Mesenchymal stem cell (in vitro differentiated cells and primary cell): ENCODE results near the gene CEP63.

Experiments
- DNase-seq: peaks from one replicate; pipeline ENCODE4 v3.0.0-alpha.2; 2013
- H2AFZ ChIP-seq: one replicate; pipeline ENCODE4 v1.6.1; 2013; ENCODE audit warnings: low read depth, mild to moderate bottlenecking, control low read depth, inconsistent platforms, low read length, moderate library complexity
- H2AK5ac ChIP-seq: 2 replicates; pipeline ENCODE4 v1.6.1; 2013; ENCODE audit warnings: low read length, moderate library complexity, mild to moderate bottlenecking, inconsistent platforms; ENCODE audit not compliant: severe bottlenecking
- H2BK120ac ChIP-seq: one replicate; pipeline ENCODE4 v1.6.1; 2013; ENCODE audit warnings: low read depth, mild to moderate bottlenecking, inconsistent platforms, low read length, moderate library complexity
- H2BK12ac ChIP-seq, 2 experiments: one replicate each; pipeline ENCODE4 v1.6.1; 2013; ENCODE audit warnings: inconsistent platforms in 2 of 2, low read length in 2 of 2, mild to moderate bottlenecking in 2 of 2, moderate library complexity in 2 of 2, control low read depth in 1 of 2
- H2BK15ac ChIP-seq: one replicate; pipeline ENCODE4 v1.6.1; 2013; ENCODE audit warnings: mild to moderate bottlenecking, low read depth, inconsistent platforms; ENCODE audit not compliant: poor library complexity, severe bottlenecking
- H2BK5ac ChIP-seq: 2 replicates; pipeline ENCODE4 v1.6.1; 2013; ENCODE audit warnings: low read depth, mild to moderate bottlenecking, low read length, control low read depth, inconsistent platforms; ENCODE audit not compliant: poor library complexity, severe bottlenecking
- H3K14ac ChIP-seq, 2 experiments: one replicate each; pipeline ENCODE4 v1.6.1; 2013; ENCODE audit warnings: inconsistent platforms in 2 of 2, low read length in 2 of 2, control low read depth in 1 of 2, mild to moderate bottlenecking in 1 of 2, moderate library complexity in 1 of 2
- H3K18ac ChIP-seq, 2 experiments: one replicate each; pipeline ENCODE4 v1.6.1; 2013; ENCODE audit warnings: inconsistent platforms in 2 of 2, low read length in 2 of 2, control low read depth in 1 of 2, low read depth in 1 of 2, mild to moderate bottlenecking in 1 of 2
- H3K23ac ChIP-seq, 2 experiments: one replicate each; pipeline ENCODE4 v1.6.1; 2013; ENCODE audit warnings: inconsistent platforms in 2 of 2, low read length in 2 of 2, mild to moderate bottlenecking in 2 of 2, moderate library complexity in 2 of 2, control low read depth in 1 of 2
- H3K27ac ChIP-seq: 2 replicates; pipeline ENCODE4 v1.5.1; 2013; ENCODE audit warnings: mild to moderate bottlenecking, moderate library complexity, low read length, control low read depth, inconsistent platforms; ENCODE audit not compliant: poor library complexity, severe bottlenecking
- H3K27me3 ChIP-seq, 2 experiments: 2 replicates each; pipeline versions ENCODE4 v1.6.1 to v1.7.0; 2013; ENCODE audit warnings: low read length in 2 of 2, mild to moderate bottlenecking in 2 of 2, moderate library complexity in 2 of 2, control low read depth in 1 of 2, inconsistent platforms in 1 of 2; ENCODE audit not compliant: control insufficient read depth in 1 of 2, insufficient read depth in 1 of 2
- H3K36me3 ChIP-seq, 2 experiments: 2 replicates each; pipeline versions ENCODE4 v1.6.1 to v1.7.0; 2013; ENCODE audit warnings: low read length in 2 of 2, control low read depth in 1 of 2, inconsistent platforms in 1 of 2, low read depth in 1 of 2, mild to moderate bottlenecking in 1 of 2; ENCODE audit not compliant: insufficient read depth in 2 of 2, control insufficient read depth in 1 of 2
- H3K4ac ChIP-seq, 2 experiments: one replicate each; pipeline ENCODE4 v1.6.1; 2013; ENCODE audit warnings: inconsistent platforms in 2 of 2, low read length in 2 of 2, mild to moderate bottlenecking in 2 of 2, moderate library complexity in 2 of 2, control low read depth in 1 of 2, low read depth in 1 of 2
- H3K4me1 ChIP-seq: 2 replicates; pipeline ENCODE4 v1.6.1; 2013; ENCODE audit warnings: low read depth, low read length, control low read depth; ENCODE audit not compliant: control insufficient read depth, insufficient read depth
- H3K4me2 ChIP-seq: 2 replicates; pipeline ENCODE4 v1.6.1; 2013; ENCODE audit warnings: low read length, mild to moderate bottlenecking, inconsistent platforms; ENCODE audit not compliant: poor library complexity, severe bottlenecking
- H3K4me3 ChIP-seq, 2 experiments: 2 replicates each; pipeline versions ENCODE4 v1.5.1 to v1.7.0; 2013; ENCODE audit warnings: low read length in 2 of 2, mild to moderate bottlenecking in 2 of 2, control low read depth in 1 of 2, low read depth in 1 of 2; ENCODE audit not compliant: insufficient read depth in 1 of 2
- H3K79me1 ChIP-seq: replicated peaks from 2 replicates; pipeline ENCODE4 v1.6.1; 2013; ENCODE audit warnings: mild to moderate bottlenecking, control low read depth, low read length, inconsistent platforms; ENCODE audit not compliant: poor library complexity, severe bottlenecking
- H3K9ac ChIP-seq: 2 replicates; pipeline ENCODE4 v1.7.0; 2013; ENCODE audit warnings: mild to moderate bottlenecking, low read length, moderate library complexity
- H3K9me3 ChIP-seq: 2 replicates; pipeline ENCODE4 v1.7.0; 2013; ENCODE audit warnings: mild to moderate bottlenecking, low read length; ENCODE audit not compliant: control insufficient read depth
- H4K8ac ChIP-seq: one replicate; pipeline ENCODE4 v1.6.1; 2013; ENCODE audit warnings: inconsistent platforms, mild to moderate bottlenecking, low read length, moderate library complexity
- H4K91ac ChIP-seq: one replicate; pipeline ENCODE4 v1.6.1; 2013; ENCODE audit warnings: mild to moderate bottlenecking, low read length, inconsistent platforms
- WGBS: methylation state at CpG from one replicate; pipeline ENCODE4 v1.1.7; 2013; ENCODE audit warnings: mixed read lengths; 5-methylcytosine and 5-hydroxymethylcytosine counted together

CEP63 gene

GRCh38 chr3:134448664-134449063, 37.2 kb upstream of the CEP63 start:
- H3K4me2 ChIP-seq: no peak overlapping the region
- H2BK5ac ChIP-seq: no peak overlapping the region
- no peaks in the 10 kb centered on the region for H3K9me3 ChIP-seq
- no peak overlapping the region for H3K4me3 ChIP-seq
- no peak overlapping the region for H3K23ac ChIP-seq
- H3K18ac ChIP-seq: no peak overlapping the region
- H4K8ac ChIP-seq: no peak overlapping the region
- H2BK120ac ChIP-seq: no peak overlapping the region
- H3K27me3 ChIP-seq: peaks cover 0 to 2% of the 10 kb centered on the region in 2 experiments
- H3K79me1 ChIP-seq: no peaks in the 10 kb centered on the region
- 92% methylated on average over 4 of the region's 5 CpGs for WGBS
- no peak for DNase-seq
- H4K91ac ChIP-seq: no peak overlapping the region
- H3K4me1 ChIP-seq: peaks cover 6% of the 10 kb centered on the region
- H3K36me3 ChIP-seq: no peaks in the 10 kb centered on the region
- no peak overlapping the region for H2AK5ac ChIP-seq
- no peak overlapping the region for H3K9ac ChIP-seq
- H3K14ac ChIP-seq: no peak overlapping the region
- no peak overlapping the region for H3K27ac ChIP-seq
- H3K4ac ChIP-seq: no peak overlapping the region
- no peak overlapping the region for H2BK12ac ChIP-seq
- no peak overlapping the region for H2AFZ ChIP-seq
- no peak overlapping the region for H2BK15ac ChIP-seq

DNA sequence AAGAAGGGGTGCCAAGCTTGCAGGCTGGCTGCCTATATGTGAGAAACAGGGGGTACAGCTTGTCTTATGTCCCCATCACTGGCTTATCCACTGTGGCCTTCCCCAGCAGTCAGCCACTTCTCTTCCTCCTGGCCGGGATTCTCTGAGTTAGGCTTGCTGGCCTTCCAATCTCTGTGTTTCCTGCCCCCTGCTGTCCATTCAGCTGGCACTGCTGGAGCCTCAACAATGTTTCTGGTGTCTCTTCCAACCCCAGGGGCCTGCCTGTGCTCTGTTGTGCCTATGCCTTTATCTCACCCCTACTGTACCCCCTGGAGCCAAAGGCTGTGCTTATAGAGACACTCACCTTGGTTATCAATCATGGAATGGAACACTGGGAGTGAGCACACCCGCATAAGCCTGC, 36.6 kb upstream of the CEP63 start:
- H3K23ac ChIP-seq: no peak overlapping the region
- whole genome bisulfite sequencing: 61% methylated on average over 2 of the region's 2 CpGs
- H3K18ac ChIP-seq: peak overlapping the region in 1 of 2 experiments; percentile 72

DNA sequence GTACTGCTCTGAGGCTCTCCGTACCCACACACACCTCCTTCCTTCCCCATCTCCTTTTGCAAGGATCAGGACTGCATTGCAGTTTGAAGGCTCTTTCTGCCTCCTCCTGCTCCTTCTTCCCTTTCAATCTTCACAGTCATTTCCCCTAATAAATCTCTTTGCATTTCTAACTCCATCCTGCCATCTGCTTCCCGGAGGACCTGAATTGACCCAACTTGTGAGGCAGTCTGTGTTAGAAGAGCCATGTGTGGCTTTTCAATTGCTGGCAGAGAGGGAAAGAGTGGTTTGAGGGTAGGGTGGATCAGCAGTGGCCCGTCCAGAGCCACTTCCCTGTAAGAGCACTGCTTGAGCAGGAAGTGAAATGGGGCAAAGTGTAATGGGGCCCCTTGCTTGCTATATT, 35.9 kb upstream of the CEP63 start:
- peaks cover 6% of the 10 kb centered on the region for H3K4me1 ChIP-seq
- H3K18ac ChIP-seq: peak overlapping the region in 1 of 2 experiments; percentile 72
- H3K4ac ChIP-seq: no peak overlapping the region
- H4K8ac ChIP-seq: no peak overlapping the region
- no peak overlapping the region for H2BK5ac ChIP-seq
- H2BK15ac ChIP-seq: no peak overlapping the region
- H3K4me2 ChIP-seq: no peak overlapping the region
- no peaks in the 10 kb centered on the region for H3K79me1 ChIP-seq
- H3K27ac ChIP-seq: no peak overlapping the region
- H2BK120ac ChIP-seq: no peak overlapping the region
- no peaks in the 10 kb centered on the region for H3K36me3 ChIP-seq
- H3K14ac ChIP-seq: no peak overlapping the region
- no peaks in the 10 kb centered on the region for H3K9me3 ChIP-seq
- no peak overlapping the region for H2BK12ac ChIP-seq
- H2AK5ac ChIP-seq: no peak overlapping the region
- WGBS: 69% methylated on average over 2 of the region's 3 CpGs
- DNase-seq: no peak
- H2AFZ ChIP-seq: no peak overlapping the region
- H4K91ac ChIP-seq: no peak overlapping the region
- H3K23ac ChIP-seq: no peak overlapping the region
- H3K27me3 ChIP-seq: peaks cover 0 to 3% of the 10 kb centered on the region in 2 experiments
- H3K4me3 ChIP-seq: no peak overlapping the region
- H3K9ac ChIP-seq: no peak overlapping the region

More for the DNA sequence above, 36.6 kb upstream of the CEP63 start:
- Histone ChIP-seq H3K9ac (no peak overlapping the region), H2BK15ac (peak overlapping the region; percentile 17), H4K8ac (peak overlapping the region; percentile 29), H3K79me1 (no peaks in the 10 kb centered on the region), H3K27ac (no peak overlapping the region), H3K9me3 (no peaks in the 10 kb centered on the region), H2BK12ac (peak overlapping the region in 1 of 2 experiments; percentile 25), H2AFZ (no peak overlapping the region), H3K36me3 (no peaks in the 10 kb centered on the region), H3K4me3 (no peak overlapping the region), H3K4me2 (no peak overlapping the region), H3K4me1 (peaks cover 6% of the 10 kb centered on the region), H2BK5ac (no peak overlapping the region), H3K4ac (peak overlapping the region; percentile 1 to 51), H2BK120ac (no peak overlapping the region), H3K27me3 (peaks cover 0 to 3% of the 10 kb centered on the region in 2 experiments), H4K91ac (no peak overlapping the region), H2AK5ac (no peak overlapping the region), H3K14ac (peak overlapping the region in 1 of 2 experiments; percentile 31)
- peak; percentile 32 for DNase-seq

DNA sequence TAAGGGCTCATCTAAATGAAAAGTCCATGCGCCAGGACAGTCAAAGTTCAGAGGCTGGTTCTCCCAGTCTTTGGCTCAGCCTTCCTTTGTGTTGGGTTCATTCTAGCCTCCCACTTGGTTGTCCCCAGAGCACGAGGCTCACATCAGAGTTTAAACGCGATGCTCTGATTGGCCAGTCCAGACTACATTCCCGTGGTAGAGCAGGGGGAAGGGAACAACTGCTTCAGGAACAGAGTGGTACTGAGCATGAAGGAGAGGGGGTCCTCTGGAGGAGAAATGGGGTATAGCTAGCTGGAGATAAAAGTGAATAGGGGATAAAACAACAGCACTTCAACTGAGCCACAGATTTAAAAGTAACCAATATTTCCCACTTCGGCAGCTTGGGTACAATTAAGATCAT, 32.2 kb upstream of the CEP63 start:
- peaks cover 0 to 3% of the 10 kb centered on the region in 2 experiments for H3K27me3 ChIP-seq
- H3K9ac ChIP-seq: no peak overlapping the region
- no peak overlapping the region for H4K8ac ChIP-seq
- no peak overlapping the region for H3K18ac ChIP-seq
- H3K23ac ChIP-seq: no peak overlapping the region
- no peaks in the 10 kb centered on the region for H3K9me3 ChIP-seq
- no peaks in the 10 kb centered on the region for H3K36me3 ChIP-seq
- H2BK120ac ChIP-seq: no peak overlapping the region
- H3K14ac ChIP-seq: no peak overlapping the region
- WGBS: 47% methylated on average over 6 of the region's 6 CpGs
- H2BK5ac ChIP-seq: no peak overlapping the region
- H2AK5ac ChIP-seq: no peak overlapping the region
- H2BK12ac ChIP-seq: no peak overlapping the region
- H3K4me3 ChIP-seq: no peak overlapping the region
- H3K4me1 ChIP-seq: no peaks in the 10 kb centered on the region
- H3K79me1 ChIP-seq: no peaks in the 10 kb centered on the region
- H4K91ac ChIP-seq: no peak overlapping the region
- H3K27ac ChIP-seq: no peak overlapping the region
- no peak overlapping the region for H2BK15ac ChIP-seq
- no peak overlapping the region for H2AFZ ChIP-seq
- no peak overlapping the region for H3K4ac ChIP-seq
- H3K4me2 ChIP-seq: no peak overlapping the region
- no peak for DNase-seq
